ENCODE results near the gene XAGE2.
"Not testable (repeated sequence)": the region's sequence is repeated elsewhere in the genome, so short reads cannot be mapped to it uniquely, and the experiment has no call there.

XAGE2 gene

GRCh38 chrX:52368368-52369055 lies at the start of gene XAGE2:
XAGE2 (plus strand) TSS chrX:52369021; CDS start chrX:52370015, 994 bp downstream.
- no peak for DNase-seq

GRCh38 chrX:52337410-52337809 lies 31.4 kb upstream of the XAGE2 start:
- no peak for DNase-seq

DNA sequence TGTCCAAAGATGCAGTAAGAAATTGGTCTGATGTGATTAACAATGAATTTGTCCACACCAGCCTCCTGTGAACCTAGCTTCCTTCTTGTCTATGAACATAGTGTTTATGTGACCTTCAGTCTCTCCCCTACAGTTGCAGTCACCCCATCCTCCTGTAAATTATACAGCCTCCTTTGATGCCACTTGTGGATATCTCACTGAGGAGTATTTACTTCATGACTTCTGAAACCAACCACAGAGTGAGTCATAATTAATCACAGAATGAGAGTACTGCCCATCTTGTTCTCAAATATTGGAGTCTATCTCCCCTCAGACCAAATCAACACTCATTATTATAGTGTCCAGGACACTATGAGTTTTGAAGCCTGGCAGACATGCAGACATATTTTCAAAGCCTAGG lies 27.3 kb upstream of the XAGE2 start:
- no peak for DNase-seq

DNA sequence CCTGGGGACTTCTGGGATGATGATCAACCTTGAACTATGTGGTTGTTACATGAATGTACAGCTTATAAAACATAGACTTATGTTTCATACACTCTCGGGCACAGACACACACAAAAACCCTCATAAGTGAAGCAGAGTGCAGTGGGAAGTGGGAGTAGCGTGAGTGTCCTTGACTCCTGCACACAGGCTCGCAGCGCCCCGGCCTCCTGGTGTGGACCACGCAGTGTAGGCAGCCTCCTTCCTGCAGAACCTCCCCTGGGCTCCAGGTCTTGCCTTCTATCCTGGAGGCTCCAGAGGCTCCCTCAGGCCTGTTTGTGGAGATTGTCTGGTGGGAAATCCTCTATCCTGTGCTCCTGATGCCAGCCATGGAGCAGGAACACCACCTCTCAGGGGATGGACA lies 25.7 kb upstream of the XAGE2 start:
- DNase-seq, result not testable (repeated sequence)

DNA sequence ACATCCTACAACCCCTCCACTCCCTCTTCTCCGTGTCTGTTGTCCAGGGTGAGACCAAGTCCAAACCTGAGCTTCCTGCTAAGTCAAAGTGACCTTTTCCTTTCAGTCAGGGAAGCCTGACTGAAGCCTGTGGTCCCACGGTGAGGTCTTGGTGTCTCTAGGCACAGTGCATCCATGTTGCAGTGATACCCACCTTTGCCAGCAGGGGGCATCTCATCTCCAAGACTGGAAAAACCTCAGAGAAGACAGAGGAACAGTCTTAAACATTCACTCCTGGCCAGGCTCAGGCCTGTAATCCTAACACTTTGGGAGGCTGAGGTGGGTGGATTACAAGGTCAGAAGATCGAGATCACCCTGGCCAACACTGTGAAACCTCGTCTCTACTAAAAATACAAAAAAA lies 23.4 kb upstream of the XAGE2 start:
- DNase-seq, result peak in 2 of 6 experiments; percentile 4 to 5

- no peak for DNase-seq
Observed at GRCh38 chrX:52346174-52347165, 22.4 kb upstream of the XAGE2 start.

DNA sequence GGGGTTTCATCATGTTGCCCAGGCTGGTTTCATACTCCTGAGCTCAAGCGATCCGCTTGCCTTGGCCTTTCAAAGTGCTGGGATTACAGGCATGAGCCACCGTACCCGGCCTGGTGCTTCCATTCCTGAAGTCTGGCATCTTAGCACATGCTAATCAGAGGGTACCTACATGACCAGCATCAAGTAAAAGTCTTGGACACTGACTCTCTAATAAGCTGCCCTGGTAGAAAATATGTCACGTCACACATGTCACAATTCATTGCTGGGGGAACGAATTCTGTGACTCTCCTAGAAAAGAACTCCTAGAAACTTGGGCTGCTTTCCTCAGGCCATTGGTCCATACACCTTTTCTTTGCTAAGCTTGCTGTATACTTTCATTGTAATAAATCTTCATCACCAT lies 19.1 kb upstream of the XAGE2 start:
- no peak for DNase-seq

GRCh38 chrX:52352551-52352950 lies 16.3 kb upstream of the XAGE2 start:
- DNase-seq, result no peak

DNA sequence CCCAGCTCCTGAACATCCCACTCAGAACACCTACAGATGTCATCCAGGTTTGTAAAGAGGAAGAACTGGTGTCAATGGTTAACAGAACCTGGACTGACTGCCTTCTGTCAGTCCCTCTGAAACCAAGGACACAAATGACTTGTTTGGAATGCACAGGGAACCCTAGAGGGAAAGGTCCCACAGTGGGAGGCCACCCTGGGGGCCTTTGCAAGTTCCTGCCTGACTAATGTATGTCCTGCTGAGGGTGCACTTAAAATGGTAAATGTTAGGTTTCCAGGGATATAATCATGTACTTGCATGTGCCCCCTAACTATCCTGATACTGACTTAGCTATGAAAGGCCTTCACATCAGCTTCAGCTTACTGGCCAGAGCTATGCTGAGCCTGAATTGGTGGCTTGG lies 15.0 kb upstream of the XAGE2 start:
- no peak for DNase-seq

DNA sequence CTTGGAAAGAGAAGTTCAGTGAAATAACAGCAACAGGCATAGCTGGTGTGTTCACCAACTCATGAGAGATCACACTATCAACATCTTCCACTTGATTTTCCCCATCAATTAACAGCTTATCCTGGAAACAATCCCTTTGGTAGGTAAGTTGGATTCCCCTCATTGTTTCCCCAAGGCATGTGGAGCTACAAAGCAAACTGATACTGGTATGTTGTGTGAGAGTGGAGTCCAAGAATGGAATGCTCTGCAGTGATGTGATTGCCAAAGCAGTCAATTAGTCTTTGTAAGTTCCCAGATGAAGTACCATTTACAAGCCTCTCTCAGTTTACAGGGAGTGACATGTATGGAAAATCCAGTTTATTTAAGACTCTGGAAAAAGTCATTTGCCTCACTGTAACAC lies 13.7 kb upstream of the XAGE2 start:
- no peak for DNase-seq

DNA sequence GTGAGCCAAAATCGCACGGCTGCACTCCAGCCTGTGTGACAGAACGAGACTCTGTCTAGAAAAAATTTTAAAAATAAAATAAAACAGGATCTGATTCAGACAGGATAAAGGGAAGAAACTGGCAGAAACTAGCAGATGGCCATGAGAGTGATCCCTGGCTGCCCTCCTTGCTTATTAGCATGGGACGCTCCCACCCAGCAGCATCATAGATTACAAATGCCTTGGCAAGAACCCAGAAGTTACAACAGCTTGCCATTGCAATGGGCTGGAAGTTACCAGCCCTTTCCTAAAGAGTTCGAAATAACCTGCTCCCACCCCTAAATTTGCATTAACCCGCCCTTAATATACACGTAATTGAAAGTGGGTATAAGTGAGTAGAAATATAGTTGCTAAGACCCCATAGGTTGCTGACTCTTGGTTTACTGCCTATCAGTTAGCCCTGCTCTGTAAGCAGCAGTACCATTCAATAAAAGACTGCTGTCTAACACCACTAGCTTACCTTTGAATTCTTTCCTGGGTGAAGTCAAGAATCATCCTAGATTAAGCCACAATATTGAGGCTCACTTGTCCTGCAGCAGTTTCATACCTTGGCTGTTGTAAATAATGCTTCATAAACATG lies 9.1 kb upstream of the XAGE2 start:
- no peak for DNase-seq

DNA sequence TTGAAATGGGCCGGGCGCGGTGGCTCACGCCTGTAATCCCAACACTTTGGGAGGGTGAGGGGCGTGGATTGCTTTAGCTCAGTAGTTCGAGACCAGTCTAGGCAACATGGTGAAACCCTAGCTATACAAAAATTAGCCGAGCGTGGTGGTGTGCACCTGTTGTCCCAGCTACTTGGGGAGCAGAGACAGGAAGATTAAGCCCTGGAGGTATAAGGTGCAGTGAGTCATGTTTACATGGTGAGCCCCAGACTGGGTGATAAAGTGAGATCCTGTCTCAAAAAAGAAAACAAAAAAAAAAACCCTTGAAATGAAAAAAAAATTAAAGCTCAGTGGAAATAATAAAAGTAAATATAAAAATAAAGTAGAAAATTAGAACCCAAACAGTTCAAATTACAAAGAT lies 6.9 kb upstream of the XAGE2 start:
- no peak for DNase-seq

- no peak for DNase-seq
Observed at GRCh38 chrX:52363247-52363883, 5.5 kb upstream of the XAGE2 start.

DNA sequence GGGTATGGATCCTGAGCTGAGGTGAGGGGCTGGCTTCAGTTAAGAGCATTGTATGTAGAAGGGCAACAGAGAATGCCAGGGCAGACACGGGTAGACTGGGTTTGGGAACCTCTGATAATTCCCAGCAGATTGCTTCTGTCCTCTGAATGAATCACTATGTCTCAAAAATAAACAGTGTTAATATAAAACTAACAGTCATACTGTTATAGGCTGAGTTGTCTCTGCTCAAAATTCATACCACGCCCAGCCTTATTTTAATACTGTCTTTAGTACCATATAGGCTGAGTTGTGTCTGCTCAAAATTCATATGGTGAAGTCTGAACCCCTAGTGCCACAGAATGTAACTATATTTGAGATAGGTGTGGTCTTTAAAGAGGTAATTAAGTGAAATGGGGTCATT lies 10.0 kb downstream of the XAGE2 start:
- no peak for DNase-seq

DNA sequence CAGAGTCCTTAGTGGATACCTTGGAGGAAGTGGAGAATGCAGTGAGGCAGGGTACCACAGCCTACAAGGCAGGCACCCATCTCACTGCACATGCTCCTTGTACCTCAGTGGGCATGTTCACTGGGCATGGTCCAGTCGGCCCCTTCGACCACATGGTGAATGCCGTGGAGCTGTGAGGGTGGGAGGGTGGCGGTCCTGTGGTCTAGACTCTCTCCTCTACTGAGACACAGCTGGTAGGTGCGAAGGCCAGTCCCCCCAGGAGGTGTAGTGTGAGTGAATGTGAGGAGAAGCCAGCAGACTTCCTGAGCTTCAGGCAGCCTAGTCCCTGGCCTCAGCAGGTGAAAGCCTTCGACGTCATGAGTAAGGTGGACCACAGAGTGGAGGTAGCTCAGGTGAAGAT lies 12.2 kb downstream of the XAGE2 start:
- DNase-seq, result no peak

DNA sequence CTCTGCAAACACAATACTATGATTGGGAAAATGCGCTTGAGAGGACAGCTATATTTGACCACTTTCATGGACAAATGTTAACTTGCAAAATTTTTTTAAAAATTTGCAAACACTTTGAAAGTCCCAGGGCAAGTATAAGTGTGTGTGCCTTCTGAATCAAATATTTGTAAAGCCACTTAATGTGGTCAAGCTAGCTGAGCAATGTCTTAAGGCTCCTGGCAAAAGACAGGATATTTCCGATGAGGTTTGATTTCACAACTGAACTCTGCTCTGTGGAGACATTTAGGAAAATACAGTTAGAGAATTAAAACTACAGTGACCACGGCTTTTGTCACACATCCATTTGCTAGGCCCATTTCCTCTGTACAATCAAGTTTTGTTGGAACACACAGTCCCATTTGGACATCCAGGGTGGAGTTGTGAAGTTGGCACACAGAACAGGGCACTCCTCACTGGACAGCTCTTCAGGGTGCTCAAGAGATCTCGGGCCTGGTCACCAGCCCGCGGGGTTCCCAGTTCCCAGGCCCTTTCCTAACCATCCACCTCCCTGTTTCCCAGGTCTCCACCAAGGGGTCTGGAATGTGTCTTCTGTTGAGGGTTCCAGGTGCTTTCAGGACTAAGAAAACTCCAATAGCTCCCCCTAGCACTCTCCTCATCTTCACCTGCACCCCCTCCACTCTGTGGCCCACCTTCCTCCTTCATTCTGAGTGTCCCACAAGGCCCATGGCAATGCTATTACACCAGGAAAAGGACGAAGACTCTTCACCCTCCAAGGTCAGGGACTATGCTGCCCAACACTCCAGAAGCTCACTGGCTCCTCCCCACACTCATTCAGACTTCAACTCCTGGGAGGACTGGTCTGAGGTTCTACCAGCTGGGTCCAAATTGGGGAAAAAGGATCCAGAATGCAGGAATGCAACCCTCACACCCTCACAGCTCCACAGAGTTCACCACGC lies 41.9 kb downstream of the XAGE2 start:
- no peak for DNase-seq

DNA sequence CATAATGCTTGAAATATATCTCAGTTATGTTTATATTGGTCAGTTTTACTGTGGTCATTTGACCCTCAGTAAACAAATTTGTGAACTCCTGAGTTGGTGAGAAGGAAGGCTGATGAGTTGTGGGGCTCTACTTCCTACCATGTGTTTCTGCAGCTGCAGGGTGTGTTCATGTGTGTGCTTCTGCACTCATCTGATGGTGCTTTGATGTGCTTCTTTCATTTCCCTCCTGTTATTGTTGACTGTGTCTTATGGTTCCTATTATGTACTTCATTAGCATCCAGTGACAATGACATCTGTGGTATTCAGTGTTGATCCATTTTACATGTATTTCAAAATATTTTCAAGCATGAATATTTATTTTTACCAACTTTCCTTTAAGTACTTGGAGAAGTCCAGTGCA lies 46.5 kb downstream of the XAGE2 start:
- no peak for DNase-seq

- DNase-seq, result no peak
Observed at GRCh38 chrX:52416816-52417215, 48.0 kb downstream of the XAGE2 start.

DNA sequence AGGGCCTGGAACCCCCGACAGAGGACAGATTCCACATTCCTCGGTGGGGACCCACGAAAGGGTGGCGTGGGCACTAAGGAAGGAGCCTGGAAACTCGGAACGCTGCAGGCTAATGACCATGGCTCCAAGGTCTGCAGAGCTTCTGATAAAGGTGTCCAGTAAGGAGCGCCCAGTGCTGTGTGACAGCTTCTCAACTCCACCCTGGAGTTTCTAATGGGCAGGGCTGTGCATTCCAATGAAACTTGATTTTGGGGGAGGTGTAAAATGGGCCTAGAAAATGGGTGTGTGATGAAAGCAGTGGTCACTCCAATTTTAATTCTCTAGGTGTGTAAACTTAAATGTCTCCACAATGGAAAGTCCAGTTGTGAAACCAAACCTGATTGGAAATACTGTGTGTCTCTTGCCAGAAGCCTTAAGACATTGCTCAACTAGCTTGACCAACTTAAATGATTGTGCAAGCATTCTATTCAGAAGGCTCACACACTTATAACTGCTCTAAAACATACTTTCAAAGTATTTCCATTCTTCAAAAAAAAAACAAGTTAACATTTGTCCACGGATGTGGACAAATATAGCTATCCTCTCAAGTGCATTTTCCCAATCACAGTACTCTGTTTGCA lies 52.1 kb downstream of the XAGE2 start:
- no peak for DNase-seq

- no peak for DNase-seq
Observed at GRCh38 chrX:52422884-52423283, 54.1 kb downstream of the XAGE2 start.

GRCh38 chrX:52424656-52425055 lies 55.8 kb downstream of the XAGE2 start:
- DNase-seq, result no peak
